ENCODE measurements around the gene ZBTB7C. TPM values are rescaled to one million over a fixed set of nuclear protein-coding genes. Genes with fewer than 3 reads are reported as not detected.

ZBTB7C gene
- total RNA-seq, 1 donor from 2014 or later, result not detected

- intact Hi-C loops (cut with micrococcal nuclease), result no loop called here
- TF ChIP-seq, protein P1, sequence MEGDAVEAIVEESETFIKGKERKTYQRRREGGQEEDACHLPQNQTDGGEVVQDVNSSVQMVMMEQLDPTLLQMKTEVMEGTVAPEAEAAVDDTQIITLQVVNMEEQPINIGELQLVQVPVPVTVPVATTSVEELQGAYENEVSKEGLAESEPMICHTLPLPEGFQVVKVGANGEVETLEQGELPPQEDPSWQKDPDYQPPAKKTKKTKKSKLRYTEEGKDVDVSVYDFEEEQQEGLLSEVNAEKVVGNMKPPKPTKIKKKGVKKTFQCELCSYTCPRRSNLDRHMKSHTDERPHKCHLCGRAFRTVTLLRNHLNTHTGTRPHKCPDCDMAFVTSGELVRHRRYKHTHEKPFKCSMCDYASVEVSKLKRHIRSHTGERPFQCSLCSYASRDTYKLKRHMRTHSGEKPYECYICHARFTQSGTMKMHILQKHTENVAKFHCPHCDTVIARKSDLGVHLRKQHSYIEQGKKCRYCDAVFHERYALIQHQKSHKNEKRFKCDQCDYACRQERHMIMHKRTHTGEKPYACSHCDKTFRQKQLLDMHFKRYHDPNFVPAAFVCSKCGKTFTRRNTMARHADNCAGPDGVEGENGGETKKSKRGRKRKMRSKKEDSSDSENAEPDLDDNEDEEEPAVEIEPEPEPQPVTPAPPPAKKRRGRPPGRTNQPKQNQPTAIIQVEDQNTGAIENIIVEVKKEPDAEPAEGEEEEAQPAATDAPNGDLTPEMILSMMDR (IDR thresholded peaks at IDR 0.05), result no peak
- ChIA-PET CTCF (no interaction called here), POLR2A (no interaction called here)
- no peak for ATAC-seq (ENCODE audit: low read depth)
- H3K27ac Mint-ChIP-seq, result no peak overlapping the region
- no peak overlapping the region for H3K4me3 Mint-ChIP-seq
- no peak for DNase-seq
- H3K27me3 Mint-ChIP-seq, result peaks cover 7% of the 10 kb centered on the region
- no peaks in the 10 kb centered on the region for H3K9me3 Mint-ChIP-seq
- H3K4me1 Mint-ChIP-seq, result no peaks in the 10 kb centered on the region
- H3K36me3 Mint-ChIP-seq (ENCODE audit: low read depth), result no peaks in the 10 kb centered on the region
These were observed 298.4 kb downstream of the ZBTB7C start for GRCh38 chr18:48110797-48111196.

DNA sequence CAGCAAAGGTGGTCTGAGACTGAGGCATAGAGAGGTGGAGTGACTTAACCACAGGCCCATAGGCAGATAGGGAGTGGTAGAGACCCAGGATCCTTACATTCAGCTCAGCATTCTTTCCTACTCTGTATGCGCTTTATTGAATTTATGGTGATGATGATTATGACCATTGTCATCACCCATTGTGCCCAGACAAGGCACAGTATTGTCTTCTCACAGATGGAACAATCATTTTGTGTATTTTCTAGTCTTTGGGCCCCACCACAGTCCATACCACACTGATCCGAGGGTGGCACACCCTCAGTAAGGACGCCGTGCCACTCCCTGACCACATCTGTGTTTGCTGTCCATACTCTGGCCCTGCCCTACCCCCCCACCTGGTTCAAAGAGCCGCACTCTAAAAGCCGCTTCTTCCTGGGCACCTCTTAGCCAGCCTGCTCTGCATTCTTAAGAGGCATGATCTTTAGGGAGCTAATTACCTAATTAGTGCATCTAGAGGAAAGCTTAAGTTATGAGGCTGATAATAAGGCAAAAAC lies 299.2 kb downstream of the ZBTB7C start:
- ChIA-PET POLR2A (no interaction called here), CTCF (no interaction called here)
- H3K36me3 Mint-ChIP-seq (ENCODE audit: low read depth), result no peaks in the 10 kb centered on the region
- no peak overlapping the region for H3K27ac Mint-ChIP-seq
- TF ChIP-seq, protein P1 (IDR thresholded peaks at IDR 0.05), result no peak
- peaks cover 9% of the 10 kb centered on the region for H3K27me3 Mint-ChIP-seq
- DNase-seq (no peak), ATAC-seq (ENCODE audit: low read depth) (no peak)
- intact Hi-C loops (cut with micrococcal nuclease), result no loop called here
- H3K4me3 Mint-ChIP-seq, result no peak overlapping the region
- no peaks in the 10 kb centered on the region for H3K9me3 Mint-ChIP-seq
- H3K4me1 Mint-ChIP-seq, result no peaks in the 10 kb centered on the region

DNA sequence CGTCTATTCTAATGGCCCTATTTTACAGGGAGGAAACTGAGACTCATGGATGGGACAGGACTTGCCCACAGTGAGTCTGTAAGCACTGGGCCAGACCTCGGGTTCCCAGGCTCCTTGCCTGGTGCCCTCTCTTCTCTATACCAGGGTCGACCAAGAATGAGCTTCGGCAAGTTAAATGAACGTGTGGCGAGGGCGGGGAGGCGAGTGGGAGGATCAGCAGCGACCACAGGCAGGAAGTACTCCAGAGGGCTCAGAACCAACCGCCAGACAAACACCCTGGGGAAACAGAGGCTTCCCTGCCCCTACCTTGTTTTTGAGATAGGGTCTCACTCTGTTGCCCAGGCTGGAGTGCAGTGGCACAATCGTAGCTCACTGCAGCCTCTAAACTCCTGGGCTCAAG lies 301.0 kb downstream of the ZBTB7C start:
- Mint-ChIP-seq H3K9me3 (no peaks in the 10 kb centered on the region), H3K27me3 (peaks cover 13% of the 10 kb centered on the region), H3K4me3 (no peak overlapping the region), H3K36me3 (ENCODE audit: low read depth) (no peaks in the 10 kb centered on the region), H3K4me1 (no peaks in the 10 kb centered on the region), H3K27ac (no peak overlapping the region)
- CTCF ChIA-PET, result no interaction called here
- DNase-seq, result no peak
- ATAC-seq (ENCODE audit: low read depth), result no peak
- intact Hi-C loops (cut with micrococcal nuclease), result no loop called here
- POLR2A ChIA-PET, result no interaction called here
- TF ChIP-seq, protein P1 (IDR thresholded peaks at IDR 0.05), result no peak

GRCh38 chr18:48106976-48107781 lies 302.0 kb downstream of the ZBTB7C start:
- POLR2A ChIA-PET, result no interaction called here

GRCh38 chr18:48106498-48106897 lies 302.7 kb downstream of the ZBTB7C start:
- intact Hi-C loops (cut with micrococcal nuclease), result no loop called here
- Mint-ChIP-seq H3K27ac (no peak overlapping the region), H3K27me3 (peaks cover 16% of the 10 kb centered on the region), H3K4me1 (no peaks in the 10 kb centered on the region), H3K36me3 (ENCODE audit: low read depth) (no peaks in the 10 kb centered on the region), H3K4me3 (no peak overlapping the region), H3K9me3 (no peaks in the 10 kb centered on the region)
- TF ChIP-seq, protein P1 (IDR thresholded peaks at IDR 0.05), result no peak
- CTCF ChIA-PET, result no interaction called here
- no peak for ATAC-seq (ENCODE audit: low read depth)
- POLR2A ChIA-PET, result no interaction called here
- DNase-seq, result no peak

More at GRCh38 chr18:48106976-48107781, 302.0 kb downstream of the ZBTB7C start:
- TF ChIP-seq, protein P1 (IDR thresholded peaks at IDR 0.05), result no peak
- H3K36me3 Mint-ChIP-seq (ENCODE audit: low read depth), result no peaks in the 10 kb centered on the region
- ATAC-seq (ENCODE audit: low read depth), result no peak
- H3K4me1 Mint-ChIP-seq, result no peaks in the 10 kb centered on the region
- peaks cover 16% of the 10 kb centered on the region for H3K27me3 Mint-ChIP-seq
- H3K4me3 Mint-ChIP-seq, result no peak overlapping the region
- intact Hi-C loops (cut with micrococcal nuclease), result no loop called here
- DNase-seq, result no peak
- no peaks in the 10 kb centered on the region for H3K9me3 Mint-ChIP-seq
- CTCF ChIA-PET, result no interaction called here
- no peak overlapping the region for H3K27ac Mint-ChIP-seq

All from activated B cell treated with CpG ODN at 0.5 μM for 24 hours (primary cell).